Natural killer cell (primary cell): ENCODE results near the gene FRYL. TPM values are rescaled to one million over a fixed set of nuclear protein-coding genes. Genes with fewer than 3 reads are reported as not detected.
"Not testable (repeated sequence)": the region's sequence is repeated elsewhere in the genome, so short reads cannot be mapped to it uniquely, and the experiment has no call there.

ENCODE experiments used
- ATAC-seq, 3 donors: fragments of 150-1000 bp in 2 of 3; fragments of 200-7000 bp in 1 of 3; cut with Tn5 transposase; 1 replicate in 1 of 3; 2 replicates in 2 of 3; pipeline ENCODE4 v1.10.0; 2021; ENCODE audit warnings: mild to moderate bottlenecking in 2 of 3, moderate library complexity in 2 of 3
- DNase-seq, 2 donors: peaks; one replicate each; pipeline versions ENCODE4 v3.0.0 to v3.0.0-alpha.2; 2013 to 2021; ENCODE audit warnings: mixed read lengths in 1 of 2
- H3K27ac ChIP-seq: one replicate; pipeline ENCODE4 v1.5.1; 2013; ENCODE audit warnings: mild to moderate bottlenecking, low read length
- H3K27me3 ChIP-seq: one replicate; pipeline ENCODE4 v1.6.1; 2013; ENCODE audit warnings: low read length; ENCODE audit not compliant: control insufficient read depth, insufficient read depth
- H3K36me3 ChIP-seq: one replicate; pipeline ENCODE4 v1.6.1; 2013; ENCODE audit warnings: low read length; ENCODE audit not compliant: control insufficient read depth, insufficient read depth
- H3K4me1 ChIP-seq: one replicate; pipeline ENCODE4 v1.6.1; 2013; ENCODE audit warnings: low read length; ENCODE audit not compliant: control insufficient read depth, insufficient read depth
- H3K4me3 ChIP-seq: one replicate; pipeline ENCODE4 v1.5.1; 2013; ENCODE audit warnings: low read length
- H3K9me3 ChIP-seq: one replicate; pipeline ENCODE4 v1.6.1; 2013; ENCODE audit warnings: low read length; ENCODE audit not compliant: control insufficient read depth, insufficient read depth
- H3K27ac Mint-ChIP-seq, 2 donors: one replicate each; pipeline ENCODE4 v1.8.0; 2022; ENCODE audit warnings: mild to moderate bottlenecking in 2 of 2, mixed read lengths in 2 of 2, moderate library complexity in 1 of 2
- H3K27me3 Mint-ChIP-seq, 2 donors: one replicate each; pipeline ENCODE4 v1.8.0; 2022; ENCODE audit warnings: low read depth in 2 of 2, mixed read lengths in 2 of 2
- H3K36me3 Mint-ChIP-seq: one replicate; pipeline ENCODE4 v1.8.0; 2022; ENCODE audit warnings: mixed read lengths
- H3K4me1 Mint-ChIP-seq, 2 donors: one replicate each; pipeline ENCODE4 v1.8.0; 2022; ENCODE audit warnings: mixed read lengths in 2 of 2
- H3K4me3 Mint-ChIP-seq: one replicate; pipeline ENCODE4 v1.8.0; 2022; ENCODE audit warnings: mild to moderate bottlenecking, moderate library complexity, mixed read lengths
- H3K9me3 Mint-ChIP-seq, 2 donors: one replicate each; pipeline ENCODE4 v1.8.0; 2022; ENCODE audit warnings: mixed read lengths in 2 of 2
- CTCF ChIP-seq: fragments of 200-600 bp; IDR thresholded peaks from one replicate; pipeline ENCODE4 v1.8.0; 2022; ENCODE audit warnings: antibody characterized with exemption
- WGBS: methylation state at CpG from one replicate; pipeline ENCODE4 v1.1.7; 2013; ENCODE audit warnings: missing lambda C conversion rate; ENCODE audit not compliant: insufficient coverage; 5-methylcytosine and 5-hydroxymethylcytosine counted together
- intact Hi-C: fragments of 100-400 bp; cut with micrococcal nuclease; formaldehyde crosslinking; loops from one replicate; pipeline ENCODE4 v1.14.2; 2022
- total RNA-seq, 4 donors: library from RNA; stranded (reverse); fragments of 120-200 nt in 1 of 4; gene quantifications; one replicate each; pipeline versions ENCODE4 v1.2.3 to v1.2.4, GENCODE V29; 2013 to 2022

The FRYL gene
- 100 to 1,000 TPM; 143 to 181 (median 146) TPM for total RNA-seq
- total RNA-seq (2013), result 212 TPM

GRCh38 chr4:48779998-48780864 is at the start of gene FRYL:
Gene FRYL, minus strand, starts transcription at chr4:48780279. Its CDS starts 145,869 bp downstream, at chr4:48634410.
- intact Hi-C loops, result loop anchor here (1.0 to 10.0 kb wide), 4 partner anchors 38 to 80 kb away; partner anchors contain the start of gene OCIAD1
- Mint-ChIP-seq H3K27ac (peak within 1 kb of the TSS; percentile 83 to 85), H3K27me3 (no peaks in the 10 kb centered on the region), H3K4me3 (peak within 1 kb of the TSS; percentile 97), H3K36me3 (no peaks in the 10 kb centered on the region), H3K9me3 (no peaks in the 10 kb centered on the region), H3K4me1 (peaks cover 44 to 55% of the 10 kb centered on the region in 2 donors)
- H3K27ac ChIP-seq, result peak within 1 kb of the TSS; percentile 87
- TF ChIP-seq CTCF, result no peak
- no peaks in the 10 kb centered on the region for H3K27me3 ChIP-seq
- ATAC-seq (peak; percentile 84 to 93 (median 87)), DNase-seq (peak; percentile 88 to 99)
- WGBS, result under 1% methylated on average over 47 of the region's 51 CpGs
- H3K4me1 ChIP-seq, result peaks cover 10% of the 10 kb centered on the region
- H3K9me3 ChIP-seq, result no peaks in the 10 kb centered on the region
- H3K36me3 ChIP-seq, result no peaks in the 10 kb centered on the region
- peak within 1 kb of the TSS; percentile 99 for H3K4me3 ChIP-seq

GRCh38 chr4:48827622-48828021 is 47.5 kb upstream of the FRYL start:
- Histone ChIP-seq H3K4me3 (no peak overlapping the region), H3K27me3 (no peaks in the 10 kb centered on the region), H3K36me3 (no peaks in the 10 kb centered on the region), H3K9me3 (no peaks in the 10 kb centered on the region), H3K27ac (no peak overlapping the region), H3K4me1 (peaks cover 8% of the 10 kb centered on the region)
- Mint-ChIP-seq H3K9me3 (no peaks in the 10 kb centered on the region), H3K36me3 (no peaks in the 10 kb centered on the region), H3K4me1 (peaks cover 30 to 32% of the 10 kb centered on the region in 2 donors), H3K27me3 (peaks cover 10 to 20% of the 10 kb centered on the region in 2 donors), H3K27ac (no peak overlapping the region), H3K4me3 (no peak overlapping the region)
- intact Hi-C loops, result no loop called here
- ATAC-seq, result no peak
- DNase-seq, result no peak
- no peak for TF ChIP-seq CTCF
- WGBS, result 99% methylated on average over 5 of the region's 5 CpGs

- ATAC-seq, H3K4me3 ChIP-seq, H3K27ac Mint-ChIP-seq, H3K27ac ChIP-seq, H3K9me3 Mint-ChIP-seq, H3K27me3 ChIP-seq, H3K36me3 Mint-ChIP-seq, DNase-seq, H3K4me1 ChIP-seq, H3K36me3 ChIP-seq, H3K4me1 Mint-ChIP-seq, H3K4me3 Mint-ChIP-seq, intact Hi-C loops, H3K9me3 ChIP-seq: not testable (repeated sequence)
- H3K27me3 Mint-ChIP-seq, result peaks cover 21 to 34% of the 10 kb centered on the region in 2 donors
- WGBS, result no CpG with 5 or more reads among the region's 2 CpGs
Observed at GRCh38 chr4:48821431-48821830, 41.4 kb upstream of the FRYL start.

- Histone ChIP-seq H3K4me3 (no peak overlapping the region), H3K27me3 (no peaks in the 10 kb centered on the region), H3K27ac (no peak overlapping the region), H3K36me3 (no peaks in the 10 kb centered on the region), H3K4me1 (no peaks in the 10 kb centered on the region), H3K9me3 (no peaks in the 10 kb centered on the region)
- 92% methylated on average over 6 of the region's 6 CpGs for WGBS
- DNase-seq, result no peak
- TF ChIP-seq CTCF, result no peak
- Mint-ChIP-seq H3K4me3 (no peak overlapping the region), H3K36me3 (no peaks in the 10 kb centered on the region), H3K27ac (no peak overlapping the region), H3K4me1 (peaks cover 0 to 6% of the 10 kb centered on the region in 2 donors), H3K9me3 (no peaks in the 10 kb centered on the region), H3K27me3 (peaks cover 18 to 30% of the 10 kb centered on the region in 2 donors)
- ATAC-seq, result no peak
- intact Hi-C loops, result no loop called here
Observed at GRCh38 chr4:48816971-48817370, 36.9 kb upstream of the FRYL start.

- H3K36me3 ChIP-seq, H3K9me3 Mint-ChIP-seq, H3K4me3 Mint-ChIP-seq, H3K4me3 ChIP-seq, H3K27me3 ChIP-seq, H3K4me1 ChIP-seq, intact Hi-C loops, DNase-seq, H3K9me3 ChIP-seq, H3K4me1 Mint-ChIP-seq, ATAC-seq, H3K27ac ChIP-seq, H3K27ac Mint-ChIP-seq, H3K36me3 Mint-ChIP-seq: not testable (repeated sequence)
- H3K27me3 Mint-ChIP-seq, result peaks cover 18 to 27% of the 10 kb centered on the region in 2 donors
- 97% methylated on average over 7 of the region's 7 CpGs for WGBS
Observed at GRCh38 chr4:48816297-48816696, 36.2 kb upstream of the FRYL start.
